HG03159 (cell line): ENCODE data around the gene FIBCD1.
"Not testable (repeated sequence)": the region's sequence is repeated elsewhere in the genome, so short reads cannot be mapped to it uniquely, and the experiment has no call there.

Experiments used
- ATAC-seq: cut with Tn5 transposase; IDR thresholded peaks from one replicate; pipeline ENCODE4 v1.9.1; 2021; ENCODE audit warnings: mild to moderate bottlenecking, moderate library complexity; ENCODE audit not compliant: unreplicated experiment

FIBCD1 gene

GRCh38 chr9:130974697-130975096, 35.6 kb upstream of the FIBCD1 start:
- no peak for ATAC-seq

DNA sequence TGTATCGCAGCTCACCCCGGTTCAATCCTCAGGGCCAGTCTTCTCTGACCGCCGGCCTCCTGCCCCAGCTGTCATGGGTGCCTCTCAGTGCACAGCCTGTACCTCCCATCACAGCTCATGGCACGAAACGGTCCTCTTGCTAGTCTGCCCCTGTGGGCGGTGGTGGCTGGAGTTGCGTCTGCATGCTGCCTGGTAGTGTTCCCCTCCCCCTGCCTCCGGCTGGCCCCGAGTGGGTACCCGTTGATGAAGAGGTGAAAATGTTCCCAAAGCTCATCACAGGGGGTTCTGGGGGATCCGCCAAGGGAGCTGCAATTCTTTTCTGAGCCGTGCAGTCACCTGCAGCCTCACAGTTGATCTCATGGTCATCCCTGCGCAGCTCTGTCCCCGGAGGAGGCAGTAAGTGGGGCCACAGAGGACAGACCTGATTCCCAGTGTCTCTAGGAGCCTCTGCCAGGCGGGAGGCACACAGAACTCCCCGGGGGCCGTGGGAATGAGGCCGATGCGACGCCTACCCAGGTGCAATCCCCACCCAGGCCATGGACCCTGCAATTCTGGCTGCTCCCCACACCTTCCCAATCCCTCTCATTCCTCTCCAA, 34.7 kb upstream of the FIBCD1 start:
- ATAC-seq, result no peak

DNA sequence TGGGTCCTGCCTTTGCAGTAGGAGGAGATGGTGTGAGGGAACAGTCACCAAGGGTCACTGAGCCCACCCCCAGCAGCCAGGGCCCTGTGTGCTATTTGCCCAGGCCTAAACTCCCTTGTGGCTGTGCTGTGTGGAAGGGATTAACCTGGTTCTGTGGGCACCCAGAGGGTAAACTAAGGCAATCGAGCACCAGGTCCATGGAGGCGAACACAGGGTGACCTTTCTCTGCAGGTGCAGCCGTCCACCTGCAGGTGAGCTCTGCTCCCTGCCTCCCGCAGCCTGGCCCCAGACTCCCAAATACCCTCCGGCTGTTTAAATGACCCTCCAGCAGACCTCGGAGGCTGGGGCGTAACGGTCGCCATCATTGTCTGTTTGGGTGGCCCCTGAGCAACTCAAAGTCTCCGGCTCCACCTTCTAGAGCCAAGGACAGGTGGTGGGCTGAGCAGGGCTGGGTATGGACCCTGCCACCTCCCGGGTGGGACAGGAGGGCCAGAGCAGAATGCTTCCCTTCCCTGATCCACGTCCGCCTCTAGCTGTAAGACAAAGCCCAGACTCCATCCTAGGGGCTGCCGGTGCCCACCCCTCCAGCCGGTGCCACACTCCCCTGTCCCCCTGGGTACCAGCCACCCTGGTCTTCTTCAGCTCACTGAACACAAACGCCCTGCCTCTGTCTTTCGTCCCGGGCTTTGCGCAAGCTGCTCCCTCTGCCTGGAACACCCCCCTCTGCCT, 34.1 kb upstream of the FIBCD1 start:
- ATAC-seq, result no peak

GRCh38 chr9:130972277-130972956, 33.4 kb upstream of the FIBCD1 start:
- no peak for ATAC-seq

DNA sequence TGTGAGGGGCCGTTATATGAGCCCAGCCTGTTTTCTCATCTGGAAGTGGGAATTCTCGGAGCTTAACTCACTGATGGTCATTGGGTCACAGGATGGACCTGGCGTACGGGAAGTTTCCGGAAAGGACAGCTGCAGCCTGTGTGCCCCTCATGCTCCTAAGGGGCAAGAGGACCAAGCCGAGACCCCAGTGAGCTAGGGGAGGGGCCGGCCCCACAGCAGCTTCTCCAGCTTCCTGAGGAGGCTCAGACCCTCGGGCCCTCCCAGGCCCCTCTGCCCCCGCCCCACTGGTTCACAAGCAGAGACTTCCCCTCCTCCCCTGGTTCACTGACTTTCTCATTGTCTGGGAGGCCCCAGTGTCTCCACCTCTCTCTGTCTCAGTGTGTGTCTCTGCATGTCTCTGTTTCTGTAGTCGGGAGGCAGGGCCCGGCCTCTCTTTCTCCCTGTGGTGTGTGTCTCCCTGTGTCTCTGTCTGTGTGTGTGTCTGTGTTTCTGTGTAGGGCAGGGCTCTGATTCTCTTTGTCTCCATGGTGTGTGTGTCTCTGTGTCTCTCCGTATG, 32.3 kb upstream of the FIBCD1 start:
- ATAC-seq, result no peak

- ATAC-seq, result no peak
Measured at GRCh38 chr9:130970855-130971254, 31.8 kb upstream of the FIBCD1 start.

GRCh38 chr9:130970052-130970451, 31.0 kb upstream of the FIBCD1 start:
- no peak for ATAC-seq

DNA sequence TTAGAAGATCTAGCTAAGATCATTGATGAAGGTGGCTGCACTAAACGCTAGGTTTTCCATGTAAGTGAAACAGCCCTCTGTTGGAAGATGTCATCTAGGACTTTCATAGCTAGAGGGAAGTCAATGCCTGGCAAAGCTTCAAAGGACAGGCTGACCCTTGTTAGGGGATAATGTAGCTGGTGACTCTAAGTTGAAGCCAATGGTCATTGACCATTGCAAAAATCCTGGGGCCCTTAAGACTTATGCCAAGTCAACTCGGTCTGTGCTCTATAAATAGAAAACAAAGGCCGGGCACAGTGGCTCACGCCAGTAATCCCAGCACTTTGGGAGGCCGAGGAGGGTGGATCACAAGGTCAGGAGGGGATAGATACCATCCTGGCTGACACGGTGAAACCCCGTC, 26.6 kb upstream of the FIBCD1 start:
- no peak for ATAC-seq

DNA sequence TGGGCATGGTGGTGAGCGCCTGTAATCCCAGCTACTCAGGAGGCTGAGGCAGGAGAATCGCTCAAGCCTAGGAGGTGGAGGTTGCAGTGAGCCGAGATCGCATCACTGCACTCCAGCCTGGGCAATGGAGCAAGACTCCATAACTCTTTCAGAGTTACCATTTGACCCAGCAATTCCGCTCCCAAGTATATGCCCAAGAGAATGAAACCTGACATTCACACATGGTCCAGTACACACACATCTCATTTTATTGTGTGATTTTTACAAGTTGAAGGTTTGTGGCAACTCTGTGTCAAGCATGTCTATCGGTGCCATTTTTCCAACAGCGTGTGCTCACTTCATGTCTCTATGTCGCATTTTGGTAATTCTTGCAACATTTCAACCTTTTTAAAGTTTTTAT, 24.9 kb upstream of the FIBCD1 start:
- no peak for ATAC-seq

DNA sequence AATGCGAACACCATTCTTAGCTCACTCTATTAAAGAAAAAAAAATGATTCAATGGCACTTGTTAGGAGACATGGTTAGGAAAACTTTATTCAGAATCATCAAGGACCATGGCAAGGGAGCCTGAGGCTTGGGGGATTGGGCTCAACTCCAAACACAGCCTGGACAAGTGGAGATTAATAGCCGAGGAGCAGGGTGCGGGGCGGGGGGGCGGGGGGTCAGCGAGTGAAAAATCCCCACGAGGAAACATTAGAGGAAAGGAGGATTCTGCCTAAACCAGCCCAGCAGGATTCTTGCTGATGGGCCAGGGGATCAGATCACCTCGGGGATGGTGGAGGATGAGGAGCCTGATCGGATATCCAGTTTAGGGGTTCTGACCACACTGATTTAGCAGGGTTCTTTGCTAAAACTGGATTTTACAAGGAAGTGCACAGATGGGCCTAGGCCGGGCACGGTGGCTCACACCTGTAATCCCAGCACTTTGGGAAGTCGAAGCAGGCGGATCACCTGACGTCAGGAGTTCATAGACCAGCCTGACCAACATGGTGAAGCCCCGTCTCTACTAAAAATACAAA, 24.4 kb upstream of the FIBCD1 start:
- no peak for ATAC-seq

DNA sequence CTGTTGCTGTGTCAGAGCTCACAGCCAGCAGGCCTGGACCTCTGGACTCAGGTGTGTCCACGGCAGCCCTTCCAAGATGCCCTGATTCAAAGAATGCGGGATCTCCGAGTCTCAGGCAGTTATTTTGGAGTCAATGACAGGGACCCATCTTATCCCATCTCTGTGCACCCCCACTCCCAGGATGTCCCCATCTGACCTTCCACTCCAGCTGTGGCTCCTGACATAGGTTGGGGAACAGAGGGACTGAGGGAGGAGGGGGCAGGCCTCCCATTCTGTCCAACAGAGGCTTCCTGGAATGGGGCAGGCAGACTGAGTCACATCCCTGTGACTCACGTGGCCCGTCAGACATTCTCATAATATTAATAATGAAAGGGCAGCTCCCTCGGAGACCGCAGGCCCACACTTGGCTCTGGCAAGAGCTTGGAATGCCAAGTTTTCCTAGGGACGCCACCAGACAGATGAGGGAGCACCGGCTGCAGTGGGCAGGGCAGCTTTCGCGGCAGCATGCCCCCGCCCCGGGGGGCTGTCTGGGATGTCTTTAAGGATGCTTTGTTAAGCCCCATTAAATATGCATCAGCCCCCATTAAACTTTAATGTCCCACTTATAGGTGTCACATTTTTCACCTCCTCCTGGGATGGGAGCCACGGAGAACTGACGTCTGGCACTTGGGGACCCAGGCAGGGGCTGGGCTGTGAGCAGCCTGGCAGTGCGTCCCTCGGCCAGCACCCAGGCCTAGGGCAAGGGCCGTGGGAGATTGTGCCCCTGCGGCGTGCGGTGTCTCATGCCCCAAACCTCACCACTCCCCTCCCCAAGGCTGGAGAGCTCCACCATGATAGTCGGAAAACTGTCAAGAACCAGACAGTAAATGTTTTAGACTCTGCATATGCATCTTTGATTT, 23.6 kb upstream of the FIBCD1 start:
- ATAC-seq, result no peak

DNA sequence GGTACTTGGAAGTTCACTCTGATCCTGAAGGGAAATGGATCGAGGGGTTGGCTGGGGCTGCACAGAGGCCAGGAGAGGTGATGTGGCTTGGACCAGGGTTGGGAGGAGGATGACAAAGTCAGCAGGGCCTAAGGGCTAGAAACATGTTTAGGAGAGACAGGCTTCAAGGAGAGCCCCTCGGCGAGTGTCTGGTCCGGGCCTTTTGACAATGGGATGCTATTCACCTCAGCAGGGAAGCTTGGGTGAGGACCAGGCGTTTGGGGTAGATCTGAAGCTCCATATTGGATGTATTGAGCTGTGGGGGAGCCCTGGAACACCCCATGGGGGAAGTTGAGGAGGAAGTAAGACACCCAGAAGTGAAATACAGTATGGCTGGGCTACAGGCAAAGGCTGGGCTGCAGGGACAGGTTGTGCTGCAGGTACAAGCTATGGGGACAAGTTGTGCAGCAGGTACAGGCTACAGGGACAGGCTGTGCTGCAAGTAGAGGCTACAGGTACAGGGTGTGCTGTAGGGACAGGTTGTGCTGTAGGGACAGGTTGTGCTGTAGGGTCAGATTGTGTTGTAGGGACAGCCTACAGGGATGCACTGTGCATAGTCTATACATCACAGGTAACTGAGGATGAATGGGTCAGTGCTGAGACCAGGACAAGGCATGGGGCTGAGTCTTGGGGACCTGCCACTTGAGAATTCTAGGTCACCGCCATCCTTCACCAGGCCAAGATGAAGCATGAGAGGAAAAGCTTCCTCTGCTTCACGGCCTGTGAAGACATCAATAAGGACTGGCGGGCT, 22.7 kb upstream of the FIBCD1 start:
- ATAC-seq, result no peak

- no peak for ATAC-seq
Measured at GRCh38 chr9:130960522-130961378, 21.7 kb upstream of the FIBCD1 start.

GRCh38 chr9:130959809-130960334, 20.8 kb upstream of the FIBCD1 start:
- no peak for ATAC-seq

GRCh38 chr9:130958564-130958963, 19.5 kb upstream of the FIBCD1 start:
- ATAC-seq, result not testable (repeated sequence)

- ATAC-seq, result no peak
Measured at GRCh38 chr9:130957451-130958203, 18.6 kb upstream of the FIBCD1 start.

GRCh38 chr9:130956636-130957450, 17.8 kb upstream of the FIBCD1 start:
- ATAC-seq, result no peak
